H1 (cell line): ENCODE measurements around the gene AANAT.

ENCODE experiments used
- EGR1 ChIP-seq: IDR thresholded peaks from 2 replicates; pipeline ENCODE4 v1.6.1; 2011; ENCODE audit warnings: low read depth, low read length, borderline replicate concordance
- GABPA ChIP-seq: IDR thresholded peaks from 2 replicates; pipeline ENCODE4 v1.6.1; 2011; ENCODE audit warnings: mild to moderate bottlenecking, low read length, moderate library complexity, borderline replicate concordance; ENCODE audit not compliant: insufficient read depth
- TCF12 ChIP-seq: IDR thresholded peaks from 2 replicates; pipeline ENCODE4 v1.6.1; 2011; ENCODE audit warnings: low read depth, mild to moderate bottlenecking, low read length
- TF ChIP-seq, protein P1 (sequence below), 3 experiments: IDR thresholded peaks; 1 replicate in 2 of 3; 2 replicates in 1 of 3; pipeline versions ENCODE4 v1.5.1 to v1.6.1; 2011; ENCODE audit warnings: low read length in 3 of 3, mild to moderate bottlenecking in 3 of 3, inconsistent platforms in 2 of 3, low read depth in 1 of 3, moderate library complexity in 1 of 3; ENCODE audit not compliant: insufficient read depth in 1 of 3; ENCODE audit errors: control extremely low read depth in 1 of 3

DNA sequence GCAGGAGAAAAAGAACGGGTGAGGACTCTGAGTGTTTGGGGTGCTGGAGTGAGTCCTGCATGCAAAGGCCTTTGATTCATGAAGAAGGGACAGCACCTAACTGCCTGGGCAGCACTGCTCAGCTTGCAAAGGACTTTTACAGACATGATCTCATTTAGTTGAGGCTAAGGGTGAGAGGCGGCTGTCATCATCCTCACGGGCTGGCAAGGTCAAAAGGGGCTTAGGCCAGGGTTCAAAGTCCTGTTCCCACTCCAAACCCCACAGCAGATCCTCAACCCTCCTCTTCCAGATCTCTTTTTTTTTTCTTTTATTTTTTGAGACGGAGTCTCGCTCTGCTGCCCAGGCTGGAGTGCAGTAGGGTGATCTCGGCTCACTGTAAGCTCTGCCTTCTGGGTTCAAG lies 29.1 kb downstream of the AANAT start:
- TF ChIP-seq, protein P1, sequence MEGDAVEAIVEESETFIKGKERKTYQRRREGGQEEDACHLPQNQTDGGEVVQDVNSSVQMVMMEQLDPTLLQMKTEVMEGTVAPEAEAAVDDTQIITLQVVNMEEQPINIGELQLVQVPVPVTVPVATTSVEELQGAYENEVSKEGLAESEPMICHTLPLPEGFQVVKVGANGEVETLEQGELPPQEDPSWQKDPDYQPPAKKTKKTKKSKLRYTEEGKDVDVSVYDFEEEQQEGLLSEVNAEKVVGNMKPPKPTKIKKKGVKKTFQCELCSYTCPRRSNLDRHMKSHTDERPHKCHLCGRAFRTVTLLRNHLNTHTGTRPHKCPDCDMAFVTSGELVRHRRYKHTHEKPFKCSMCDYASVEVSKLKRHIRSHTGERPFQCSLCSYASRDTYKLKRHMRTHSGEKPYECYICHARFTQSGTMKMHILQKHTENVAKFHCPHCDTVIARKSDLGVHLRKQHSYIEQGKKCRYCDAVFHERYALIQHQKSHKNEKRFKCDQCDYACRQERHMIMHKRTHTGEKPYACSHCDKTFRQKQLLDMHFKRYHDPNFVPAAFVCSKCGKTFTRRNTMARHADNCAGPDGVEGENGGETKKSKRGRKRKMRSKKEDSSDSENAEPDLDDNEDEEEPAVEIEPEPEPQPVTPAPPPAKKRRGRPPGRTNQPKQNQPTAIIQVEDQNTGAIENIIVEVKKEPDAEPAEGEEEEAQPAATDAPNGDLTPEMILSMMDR (IDR thresholded peaks at IDR 0.05; ENCODE audit: control extremely low read depth in 1 of 3, insufficient read depth in 1 of 3, low read depth in 1 of 3, low read length in 3 of 3) = no peak
- TF ChIP-seq GABPA = no peak
- TF ChIP-seq EGR1 = no peak
- no peak for TF ChIP-seq TCF12
